DMS53 treated with DMSO at 0.1 percent for 48 hours (cell line): ENCODE results near the gene SMYD3.

Experiments used
- DNase-seq: peaks from one replicate; lab custom pipeline; 2025; ENCODE audit not compliant: unreplicated experiment; lab: John Stamatoyannopoulos, UW

The SMYD3 gene

GRCh38 chr1:246516126-246516525, 9.0 kb upstream of the SMYD3 start:
- DNase-seq = no peak

DNA sequence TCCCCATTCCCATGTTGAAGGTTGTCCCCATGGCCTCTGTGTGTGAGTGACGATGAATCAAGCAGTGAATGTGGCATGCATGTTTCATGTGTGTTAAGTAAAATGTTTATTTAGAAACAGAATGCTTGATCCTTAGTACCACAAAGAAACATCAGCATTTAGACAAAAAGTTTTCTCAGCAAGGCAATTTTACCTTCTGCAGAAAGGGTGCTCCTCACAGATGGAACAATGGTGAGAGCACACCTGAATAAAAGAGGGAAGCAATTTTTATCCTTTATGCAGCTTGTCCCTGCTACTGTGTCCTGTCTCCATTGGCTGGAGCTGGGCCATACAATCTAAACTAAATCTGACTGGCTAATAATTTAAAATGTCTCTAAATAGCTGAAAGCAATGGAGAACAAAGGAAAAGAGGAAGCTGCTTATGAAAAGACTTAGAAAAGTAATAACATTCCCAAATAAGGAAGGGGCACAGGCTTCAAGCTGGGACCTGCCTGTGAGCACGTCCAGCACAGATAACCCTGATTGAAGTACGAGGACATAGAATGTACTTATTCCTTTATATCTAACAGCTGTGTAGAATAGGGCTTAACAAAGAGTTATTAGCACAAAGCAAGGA, 8.4 kb upstream of the SMYD3 start:
- no peak for DNase-seq

GRCh38 chr1:246513619-246514343, 6.7 kb upstream of the SMYD3 start:
- no peak for DNase-seq

GRCh38 chr1:246513041-246513440, 6.0 kb upstream of the SMYD3 start:
- DNase-seq = no peak

DNA sequence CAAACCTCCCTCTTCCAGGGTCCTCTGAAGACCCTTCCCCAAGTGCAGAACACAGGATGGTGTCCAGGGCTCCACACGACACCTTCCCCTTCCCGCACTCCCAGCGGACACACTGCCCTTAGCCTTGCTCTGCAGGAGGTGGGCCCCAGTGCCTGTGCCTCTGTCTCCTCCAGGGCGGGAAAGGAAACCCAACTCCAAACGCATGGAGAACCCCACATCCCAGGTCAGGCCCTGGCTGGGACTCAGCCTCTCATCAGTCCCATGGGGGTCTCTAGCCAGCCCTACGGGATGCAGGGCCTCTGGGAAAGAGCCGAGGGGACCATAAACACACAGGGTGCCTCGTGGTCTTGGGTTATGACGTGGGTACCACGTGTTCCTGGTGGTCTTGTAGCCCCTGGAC, 5.6 kb upstream of the SMYD3 start:
- no peak for DNase-seq

DNA sequence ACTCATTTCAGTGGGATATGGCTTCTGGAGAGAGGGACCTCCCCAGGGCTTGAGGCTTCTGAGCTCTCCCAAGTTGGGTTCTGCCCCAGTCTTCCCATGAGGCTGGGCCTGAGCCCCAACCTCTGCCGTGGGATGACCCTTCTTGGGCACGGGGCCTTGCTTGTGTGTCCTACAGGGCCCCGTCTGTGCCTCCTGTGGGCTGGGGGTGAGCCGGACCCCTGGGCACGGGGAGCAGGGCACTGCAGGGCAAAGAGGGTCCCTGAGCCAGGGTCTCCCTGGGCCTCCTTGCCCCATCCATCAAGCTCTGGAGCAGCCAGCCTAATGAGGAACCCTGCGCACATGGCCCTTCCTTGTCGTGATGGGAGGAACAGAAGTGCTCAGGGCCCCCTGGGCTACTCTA, 5.2 kb upstream of the SMYD3 start:
- DNase-seq = no peak

- no peak for DNase-seq
Observed at GRCh38 chr1:246511203-246511602, 4.1 kb upstream of the SMYD3 start.

GRCh38 chr1:246510147-246511030, 3.3 kb upstream of the SMYD3 start:
- no peak for DNase-seq

GRCh38 chr1:246508897-246509688, 2.0 kb upstream of the SMYD3 start:
- DNase-seq = no peak

GRCh38 chr1:246506367-246506673, 759 bp downstream of the SMYD3 start:
- DNase-seq = no peak

- peak; percentile 35 for DNase-seq
Observed at GRCh38 chr1:246503341-246503740, 3.7 kb downstream of the SMYD3 start.

DNA sequence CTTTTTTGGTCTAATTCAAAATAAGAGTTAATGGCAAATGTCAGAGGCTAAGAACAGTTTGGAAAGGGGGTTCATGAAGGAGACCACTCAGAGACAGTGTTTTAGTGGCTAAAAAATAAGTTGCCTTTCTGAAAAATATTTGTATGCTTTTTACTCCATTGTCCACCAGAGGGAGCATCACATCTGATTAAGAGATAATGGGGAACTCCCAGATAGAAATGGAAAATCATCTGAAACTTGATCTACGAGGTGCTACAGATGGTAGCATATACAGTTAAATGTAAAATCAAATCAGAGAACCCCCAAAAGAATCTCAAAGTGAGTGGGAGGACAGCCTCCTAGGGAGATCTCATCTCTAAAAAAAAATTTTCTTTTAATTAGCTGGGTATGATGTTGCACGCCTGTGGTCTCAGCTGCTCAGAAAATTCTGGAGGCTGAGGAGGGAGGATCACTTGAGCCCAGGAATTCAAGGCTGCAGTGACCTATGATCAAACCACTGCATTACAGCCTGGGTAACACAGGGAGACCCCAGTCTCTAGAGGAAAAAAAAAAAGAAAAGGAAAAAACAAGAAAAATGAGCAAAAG, 9.7 kb downstream of the SMYD3 start:
- peak; percentile 56 for DNase-seq

GRCh38 chr1:246492611-246493245, 14.4 kb downstream of the SMYD3 start:
- DNase-seq = peak; percentile 72

- no peak for DNase-seq
Observed at GRCh38 chr1:246491551-246492053, 15.5 kb downstream of the SMYD3 start.

- no peak for DNase-seq
Observed at GRCh38 chr1:246488674-246489073, 18.4 kb downstream of the SMYD3 start.

DNA sequence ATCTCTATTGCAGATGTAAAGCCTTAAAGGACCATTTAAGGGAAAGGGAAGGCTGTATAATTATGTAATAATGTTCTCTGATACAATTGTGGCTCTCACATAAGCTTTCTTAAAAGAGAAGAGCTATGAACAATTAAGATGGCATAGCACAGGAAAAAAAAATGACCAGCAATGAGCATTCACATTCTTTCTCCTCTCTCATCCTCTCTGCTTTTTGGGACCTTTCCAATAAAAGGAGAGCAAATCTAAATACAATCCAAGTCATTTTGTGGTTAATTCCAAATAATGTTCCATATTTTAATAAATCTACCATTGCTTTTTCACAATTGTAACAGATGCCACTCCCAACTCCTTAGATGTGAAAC, 23.5 kb downstream of the SMYD3 start:
- no peak for DNase-seq

DNA sequence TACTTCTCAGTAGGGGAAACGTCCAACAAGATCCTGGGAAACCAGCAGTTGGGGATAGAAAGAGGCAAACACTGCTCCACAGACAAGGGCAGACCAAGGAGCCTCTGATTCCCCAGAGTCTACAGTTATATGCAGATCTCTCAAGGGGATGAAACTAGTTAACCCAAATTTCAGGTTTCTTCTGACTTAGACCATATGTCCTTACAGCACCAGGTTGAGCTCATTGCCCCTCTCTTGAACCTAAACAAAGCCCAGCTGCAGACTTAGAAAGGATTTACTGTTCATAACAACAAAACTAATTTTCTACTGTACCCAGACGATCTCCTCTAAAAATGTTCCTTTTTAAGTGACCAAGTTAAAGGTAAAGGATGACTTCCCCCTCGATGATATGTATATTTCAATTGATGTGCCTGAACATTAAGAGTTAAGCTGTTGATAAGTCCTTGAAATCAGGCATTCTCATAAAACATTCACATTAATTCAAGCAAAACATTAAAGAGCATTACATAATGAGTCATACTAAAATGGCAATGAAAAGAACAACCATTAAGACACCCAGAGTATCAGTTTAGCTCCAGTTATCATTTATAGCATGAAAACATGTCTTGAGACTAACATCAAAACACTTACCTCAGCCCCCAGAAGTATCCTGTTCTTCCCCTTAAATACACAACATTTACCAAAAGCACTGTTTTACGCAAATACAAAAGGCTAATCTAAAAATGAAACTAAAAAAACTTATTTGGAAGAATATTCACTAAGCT, 24.1 kb downstream of the SMYD3 start:
- no peak for DNase-seq

GRCh38 chr1:246479061-246479460, 28.0 kb downstream of the SMYD3 start:
- DNase-seq = no peak

DNA sequence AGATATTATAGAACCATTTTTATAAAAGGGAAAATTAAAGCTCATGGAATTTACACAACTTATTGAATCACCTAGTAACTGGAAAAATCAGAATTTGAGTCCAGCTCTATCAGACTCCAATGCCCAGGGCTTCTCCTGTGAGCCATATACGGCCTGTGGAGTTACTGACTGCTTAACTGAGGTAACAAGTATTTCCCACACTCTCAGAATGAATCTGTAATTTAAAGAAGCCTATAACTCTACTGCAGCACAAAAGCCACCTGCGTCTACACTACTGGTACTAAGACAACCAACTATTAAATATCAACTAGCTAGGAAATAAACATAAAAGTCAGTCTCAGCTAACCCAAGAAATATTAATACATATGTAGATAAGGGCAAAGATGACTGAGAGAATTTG, 29.4 kb downstream of the SMYD3 start:
- no peak for DNase-seq

- no peak for DNase-seq
Observed at GRCh38 chr1:246476771-246477170, 30.3 kb downstream of the SMYD3 start.
